GM18498 (cell line): Measurements from ENCODE around the gene TNRC18.

ENCODE experiments used
- ATAC-seq: cut with Tn5 transposase; IDR thresholded peaks from one replicate; pipeline ENCODE4 v1.9.1; 2021; ENCODE audit warnings: mild to moderate bottlenecking, moderate library complexity; ENCODE audit not compliant: unreplicated experiment

Gene TNRC18

DNA sequence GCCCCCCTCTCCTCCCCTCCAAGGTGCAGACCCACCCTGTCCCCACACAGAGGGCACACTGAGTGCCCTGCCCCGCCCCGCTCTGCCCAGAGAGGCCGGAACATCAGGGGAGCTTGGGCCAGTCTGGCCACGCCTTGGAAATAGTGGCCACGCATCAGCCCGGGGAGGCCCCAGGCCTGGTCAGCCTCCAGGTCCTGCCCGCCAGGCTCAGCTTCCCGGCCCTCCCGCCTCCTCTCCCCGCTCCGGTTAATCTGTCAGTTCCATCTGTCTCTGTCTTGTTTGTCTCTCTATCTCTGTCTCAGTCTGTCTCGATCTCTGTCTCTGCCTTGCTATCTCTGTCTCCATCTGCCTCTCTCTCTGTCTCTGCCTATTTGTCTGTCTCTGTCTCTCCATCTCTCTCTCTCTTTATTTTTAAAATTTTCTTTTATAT lies 28.9 kb upstream of the TNRC18 start:
- no peak for ATAC-seq

DNA sequence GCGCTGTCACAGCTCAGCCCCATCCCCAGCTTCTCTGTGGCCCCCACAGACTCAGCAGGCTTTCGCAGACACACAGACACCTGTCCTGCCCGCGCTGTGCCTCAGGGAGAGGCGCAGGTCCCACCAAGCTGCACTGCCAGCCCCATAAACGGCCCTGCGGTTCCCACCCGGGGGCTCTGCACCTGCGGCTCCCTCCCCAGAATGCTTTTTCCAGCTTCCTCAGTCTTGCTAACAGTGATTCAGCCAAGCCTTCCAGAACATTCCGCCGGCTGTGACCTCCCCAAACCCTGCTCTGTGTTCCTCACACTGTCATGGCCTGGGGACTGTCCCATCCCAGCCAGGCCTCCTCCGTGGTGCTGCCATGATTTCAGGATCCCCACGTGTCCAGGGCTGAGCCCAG lies 27.8 kb upstream of the TNRC18 start:
- no peak for ATAC-seq

DNA sequence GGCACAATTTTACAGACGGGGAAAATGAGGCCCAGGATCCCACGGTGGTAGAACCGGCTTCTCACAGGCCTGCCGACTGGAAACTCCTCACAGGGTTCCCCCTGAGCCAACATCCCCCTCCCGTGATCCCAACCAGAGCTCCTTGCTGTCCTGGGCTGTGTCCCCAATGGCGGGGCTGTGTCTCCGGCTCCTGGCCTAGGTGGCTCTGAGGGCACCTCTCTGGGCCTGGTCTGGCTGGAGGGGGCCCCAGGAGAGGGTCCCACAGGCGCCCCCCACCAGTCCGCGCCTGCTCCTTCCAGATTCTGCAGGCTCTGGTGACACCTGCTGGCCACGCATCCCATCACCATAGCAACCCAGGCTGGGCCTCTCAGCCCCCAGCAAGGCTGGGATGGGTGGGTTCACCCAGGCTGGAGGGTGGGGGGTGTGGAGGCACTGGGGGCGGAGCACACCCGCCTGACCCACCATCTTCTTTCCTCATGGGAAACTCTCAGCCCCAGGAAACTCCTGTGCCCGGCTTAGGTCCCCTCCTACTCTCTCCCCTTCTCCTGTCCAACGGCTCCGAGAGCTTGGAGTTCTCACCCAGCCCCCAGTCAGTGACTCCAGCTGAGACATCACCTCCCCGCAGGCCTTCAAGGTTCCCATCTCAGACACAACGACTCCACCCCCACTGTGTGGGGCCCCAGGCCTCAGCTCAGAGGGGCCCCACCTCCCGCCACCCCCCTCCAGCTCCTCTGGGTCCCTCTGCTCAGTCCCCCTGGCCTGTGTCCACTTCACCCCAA lies 27.1 kb upstream of the TNRC18 start:
- ATAC-seq = peak; percentile 55

DNA sequence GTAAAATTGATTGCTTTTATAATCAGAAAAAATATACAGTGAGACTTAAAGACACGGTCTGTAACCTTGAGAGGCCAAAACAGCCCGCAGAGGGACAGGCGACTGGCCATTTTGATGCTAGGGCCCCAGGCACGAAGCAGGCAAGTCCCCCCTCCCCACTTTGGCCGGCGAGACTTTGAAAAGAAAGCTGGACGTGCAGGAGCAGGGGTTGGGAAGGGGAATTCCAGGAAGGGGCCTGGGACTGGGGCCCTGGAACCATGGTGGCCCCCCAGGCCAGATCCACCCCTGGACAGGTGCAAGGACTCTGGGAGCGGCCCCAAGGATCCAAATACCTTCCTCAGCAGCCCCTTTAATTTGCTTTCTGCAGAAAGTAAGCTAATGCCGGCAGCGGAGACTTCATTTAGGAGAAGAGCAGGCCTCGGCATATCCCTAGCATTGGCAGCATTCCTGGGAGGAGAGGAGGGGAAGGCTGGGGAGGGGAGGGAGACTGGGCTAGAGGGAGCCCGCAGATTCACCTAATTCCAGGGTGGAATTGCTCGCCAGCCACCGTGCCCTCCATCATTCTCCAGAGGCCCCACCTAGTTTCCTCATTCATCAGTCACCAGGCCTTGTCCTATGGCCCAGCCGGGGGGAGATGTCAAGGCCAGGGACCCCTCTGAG lies 24.9 kb upstream of the TNRC18 start:
- ATAC-seq = no peak

DNA sequence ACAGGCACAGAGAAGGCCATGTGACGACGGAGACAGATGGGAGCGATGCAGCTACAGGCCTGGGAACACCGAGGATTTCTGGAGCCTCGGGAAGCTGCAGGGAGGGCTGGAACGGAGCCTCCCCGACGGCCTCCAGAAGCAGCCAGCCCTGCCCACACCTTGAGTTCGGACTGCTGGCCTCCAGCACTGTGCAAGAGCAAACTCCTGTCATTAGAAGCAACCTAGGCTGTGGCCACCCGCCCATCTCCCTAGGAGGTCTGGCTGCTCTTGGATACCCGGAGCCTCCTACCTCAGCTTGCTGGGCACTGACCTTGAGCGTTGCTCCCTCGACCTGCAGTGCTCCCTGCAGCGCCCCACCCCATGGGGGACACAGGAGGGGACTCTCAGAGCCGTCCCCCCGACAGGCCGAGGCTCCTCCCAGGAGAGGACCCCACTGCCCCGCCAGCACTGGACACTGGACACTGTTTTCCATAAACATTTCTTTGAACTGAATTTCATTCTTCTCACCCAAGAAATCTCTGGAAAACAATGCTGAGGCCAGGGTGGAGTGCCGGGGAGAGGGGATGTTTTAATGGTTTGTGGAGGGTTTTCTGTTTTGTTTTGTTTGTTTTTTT lies 22.5 kb upstream of the TNRC18 start:
- no peak for ATAC-seq

DNA sequence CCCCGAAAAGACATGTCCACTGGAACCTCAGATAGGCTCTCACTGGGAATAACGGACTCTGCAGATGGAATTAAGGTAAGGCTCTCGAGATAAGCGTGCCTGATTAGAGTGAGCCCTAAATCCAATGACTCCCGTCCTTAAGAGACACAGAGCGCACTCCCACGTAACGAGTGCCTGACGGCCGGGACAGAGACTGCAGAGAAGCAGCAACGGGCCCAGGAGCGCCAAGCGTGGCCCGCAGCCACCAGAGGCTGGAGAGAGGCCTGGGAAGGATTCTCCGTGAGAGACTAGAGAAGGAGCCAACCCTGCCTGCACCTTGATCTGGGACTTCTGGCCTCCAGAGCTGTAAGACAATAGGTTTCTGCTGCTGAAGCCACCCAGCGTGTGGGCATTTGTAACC lies 20.0 kb upstream of the TNRC18 start:
- no peak for ATAC-seq

DNA sequence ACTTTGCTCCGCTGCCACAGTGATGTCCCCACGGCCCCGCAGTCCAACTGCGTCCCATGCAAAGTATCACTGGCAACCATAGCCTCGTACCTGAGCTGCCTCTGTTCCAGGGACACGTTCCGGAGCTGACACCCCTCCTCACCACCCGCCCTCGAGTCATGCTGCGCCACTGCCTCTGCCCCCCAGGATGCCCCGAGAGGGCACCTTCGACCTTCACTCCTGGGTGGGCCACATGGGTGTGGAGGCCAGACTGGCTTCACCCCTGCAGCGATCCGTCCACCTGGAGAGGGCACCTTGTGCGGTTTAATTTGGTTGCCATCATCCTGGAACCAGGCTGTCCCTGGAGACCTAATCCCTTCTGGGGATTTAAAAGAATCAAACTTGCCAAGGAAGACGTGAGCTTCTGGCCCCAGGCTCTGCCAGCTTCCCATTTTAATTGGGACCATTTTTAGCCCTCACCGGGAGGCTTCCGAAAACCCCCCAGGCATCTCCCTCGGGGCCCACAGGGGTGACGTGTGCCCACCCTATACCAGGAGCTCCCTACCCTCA lies 19.2 kb upstream of the TNRC18 start:
- ATAC-seq = no peak

DNA sequence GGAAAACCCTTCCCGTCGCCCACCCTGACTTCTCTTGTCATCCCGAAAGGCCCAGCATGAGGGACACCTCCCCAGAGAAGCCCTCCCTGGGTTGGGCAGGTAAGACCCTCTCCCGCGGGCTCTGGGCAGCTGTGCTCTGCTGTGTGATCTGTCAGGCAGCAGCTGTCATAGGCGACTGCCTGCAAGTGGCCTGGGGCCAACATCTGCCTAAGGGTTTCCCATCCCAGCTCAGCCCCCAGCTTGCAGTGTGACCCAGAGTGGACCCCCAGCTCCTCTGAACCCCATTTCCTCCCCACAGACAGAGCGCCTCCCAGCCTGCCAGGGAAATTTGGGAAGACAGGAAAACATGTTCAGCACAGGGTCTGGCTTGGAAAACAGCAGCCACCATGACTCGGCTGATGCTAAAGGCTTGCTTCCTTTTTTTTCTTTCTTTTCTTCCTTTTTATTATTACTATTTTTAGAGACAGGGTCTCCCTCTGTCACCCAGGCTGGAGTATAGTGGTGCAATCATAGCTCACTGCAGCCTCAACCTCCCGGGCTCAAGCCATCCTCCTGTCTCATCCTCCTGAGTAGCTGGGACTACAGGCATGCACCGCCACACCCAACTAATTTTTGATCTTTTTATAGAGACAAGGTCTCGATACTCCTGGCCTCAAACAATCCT lies 18.3 kb upstream of the TNRC18 start:
- ATAC-seq = no peak

DNA sequence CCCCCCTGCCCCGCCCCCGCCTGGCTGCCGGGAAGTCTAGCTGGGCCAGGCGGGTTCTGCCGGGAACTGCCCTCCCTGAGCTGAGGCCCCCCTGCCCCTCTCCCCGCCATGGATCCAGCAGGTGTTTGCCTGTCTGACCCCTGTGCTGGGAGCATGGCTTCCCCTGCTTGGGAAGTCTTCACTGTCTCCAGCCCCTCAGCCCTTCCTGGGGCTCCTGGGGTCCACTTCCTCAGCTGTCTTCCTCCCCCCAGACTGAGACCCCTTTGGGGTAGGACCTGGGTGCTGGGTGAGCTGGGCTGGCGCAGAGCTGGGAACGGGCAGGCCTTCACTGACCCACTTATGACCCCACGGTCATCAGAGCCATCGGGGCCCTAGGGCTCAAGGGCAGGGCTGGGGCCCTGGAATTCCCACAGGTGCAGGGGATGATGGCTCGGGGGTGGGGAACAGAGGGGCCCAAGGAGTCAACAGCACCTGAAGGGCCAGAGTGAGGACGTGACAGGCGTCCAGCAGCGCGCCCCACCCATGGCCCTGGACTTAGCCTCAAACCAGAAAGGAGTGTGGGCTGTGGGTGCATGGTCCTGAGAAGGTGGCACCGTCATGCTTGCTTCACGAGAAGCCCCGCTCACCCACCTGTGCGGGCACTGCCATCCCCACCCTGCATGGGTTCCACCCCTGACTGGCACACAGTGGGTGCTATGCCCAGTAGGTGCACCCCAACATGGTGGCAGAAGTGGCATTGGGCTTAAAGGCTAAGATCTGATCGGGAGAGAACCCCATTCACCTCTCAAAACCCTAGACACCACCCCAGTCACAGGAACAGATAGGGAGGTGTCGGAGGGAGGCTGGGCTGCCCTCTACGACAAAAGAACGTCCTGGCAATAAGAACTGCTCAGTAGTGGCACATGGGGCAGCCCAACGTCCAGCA lies 16.2 kb upstream of the TNRC18 start:
- no peak for ATAC-seq

DNA sequence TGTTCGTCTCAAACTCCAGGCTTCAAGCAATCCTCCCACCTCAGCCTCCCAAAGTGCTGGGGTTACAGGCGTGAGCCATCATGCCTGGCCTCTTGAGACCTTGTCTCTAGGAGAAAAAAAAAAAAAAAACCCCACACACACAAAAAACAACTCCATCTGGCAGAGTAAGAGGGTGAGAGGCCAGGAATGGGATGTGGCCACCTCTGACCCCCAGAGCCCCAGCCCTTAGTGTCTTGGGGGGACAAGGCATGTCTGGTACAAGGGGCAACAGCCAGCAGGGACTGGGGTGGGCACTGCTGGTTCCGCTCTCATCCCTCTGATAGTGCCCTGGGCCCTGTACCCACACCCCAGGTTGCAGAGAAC lies 15.6 kb upstream of the TNRC18 start:
- ATAC-seq = no peak

DNA sequence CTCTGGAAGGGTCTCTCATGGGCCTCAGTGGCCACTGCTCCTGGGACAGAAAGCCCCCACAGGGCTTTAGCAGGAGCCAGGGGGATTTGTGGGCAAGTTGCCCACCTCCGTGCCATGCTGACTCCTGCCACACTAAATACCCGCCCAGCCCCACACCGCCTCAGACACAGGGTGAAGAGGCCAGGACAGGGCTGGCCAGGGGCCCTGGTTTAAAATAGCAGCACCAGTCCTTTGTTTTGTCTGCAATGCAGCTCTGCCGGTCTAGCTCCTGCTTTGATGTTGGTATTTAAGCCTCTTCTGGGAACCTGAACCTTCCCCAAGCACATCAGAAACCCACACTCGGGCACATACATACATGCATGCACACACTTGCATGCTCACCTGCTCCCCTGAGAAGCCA lies 14.4 kb upstream of the TNRC18 start:
- no peak for ATAC-seq

DNA sequence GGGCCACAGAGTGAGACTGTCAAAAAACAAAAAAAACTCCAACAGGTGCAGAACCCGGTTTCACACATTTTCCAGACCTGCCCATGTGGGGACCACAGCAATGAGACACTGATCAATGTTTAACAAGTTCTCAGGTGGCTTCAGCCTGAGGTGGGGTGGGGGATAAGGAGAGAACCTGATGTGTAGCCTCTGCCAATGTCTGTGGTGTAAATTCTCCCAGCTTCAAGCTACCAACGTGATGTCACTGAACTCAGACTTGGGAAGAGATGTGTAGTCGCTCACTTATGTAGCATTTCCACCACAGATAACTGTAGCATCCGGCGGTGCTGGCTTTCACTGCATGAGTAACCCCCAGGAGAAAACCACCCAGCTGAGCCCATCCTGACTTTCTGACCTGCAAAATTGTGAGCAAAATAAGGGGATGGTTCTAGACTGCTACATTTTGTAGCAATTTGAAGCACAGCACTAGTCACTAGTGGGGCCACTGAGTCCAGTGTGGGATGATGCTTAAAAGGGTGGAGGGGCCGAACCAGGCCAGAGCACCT lies 13.8 kb upstream of the TNRC18 start:
- ATAC-seq = no peak

DNA sequence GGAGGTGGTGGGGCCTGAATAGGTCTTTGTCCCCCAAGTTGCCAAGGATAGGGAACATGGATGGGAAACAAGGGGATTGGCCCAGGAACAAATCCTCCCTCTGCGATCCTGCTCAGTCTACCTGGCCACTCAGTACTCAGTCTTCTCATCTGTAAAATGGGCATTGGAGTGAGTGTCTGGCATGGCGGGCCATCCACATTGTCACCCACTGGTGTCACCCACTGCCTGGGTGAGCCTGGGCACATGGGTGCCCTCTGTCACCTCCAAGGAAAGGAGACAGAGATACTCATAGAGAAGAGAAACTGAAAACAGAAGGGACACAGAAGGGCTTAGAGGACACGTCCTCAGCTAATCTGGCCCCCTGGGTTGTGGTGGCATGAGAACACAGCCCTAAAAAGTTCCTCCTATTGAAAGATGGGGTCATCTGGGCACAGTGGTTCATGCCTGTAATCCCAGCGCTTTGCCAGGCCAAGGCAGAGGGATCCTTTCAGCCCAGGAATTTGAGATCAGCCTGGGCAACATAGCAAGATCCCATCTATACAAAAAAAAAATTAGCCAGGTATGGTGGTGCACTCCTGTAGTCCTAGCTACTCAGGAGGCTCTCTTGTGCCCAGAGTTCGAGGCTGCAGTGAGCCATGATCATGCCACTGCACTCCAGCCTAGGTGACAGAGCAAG lies 12.5 kb upstream of the TNRC18 start:
- no peak for ATAC-seq

DNA sequence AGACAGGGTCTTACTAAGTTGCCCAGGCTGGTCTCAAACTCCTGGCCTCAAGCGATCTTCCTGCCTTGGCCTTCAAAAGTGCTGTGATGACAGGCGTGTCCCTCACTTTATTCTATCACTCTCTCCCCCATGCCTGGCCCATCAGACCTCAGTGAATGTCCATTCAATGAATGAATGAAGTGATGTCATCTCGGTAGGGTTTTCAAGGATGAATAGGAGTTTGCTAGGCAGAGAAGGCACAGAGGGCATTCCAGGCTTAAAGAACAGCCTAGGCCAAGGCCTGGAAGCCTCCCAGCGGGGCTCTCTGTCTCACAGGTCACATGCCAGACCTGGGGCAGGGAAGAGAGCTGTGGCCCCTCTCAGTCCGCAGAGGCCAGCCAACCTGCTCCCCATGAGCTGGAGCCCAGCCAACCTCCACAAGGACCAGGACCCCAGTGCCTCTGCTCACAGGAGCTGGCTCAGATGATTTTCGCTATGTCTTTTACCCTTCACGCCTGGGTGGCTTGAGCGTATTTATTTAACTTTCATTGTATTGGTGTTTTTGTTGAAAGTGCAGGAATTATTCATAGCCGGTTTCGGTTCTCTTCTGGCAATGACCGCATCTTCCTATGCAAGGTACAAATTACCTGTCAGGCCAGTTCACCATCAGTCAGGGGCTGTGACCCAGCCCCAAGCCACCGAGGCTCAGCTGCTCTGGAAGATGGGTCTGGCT lies 11.8 kb upstream of the TNRC18 start:
- ATAC-seq = no peak

DNA sequence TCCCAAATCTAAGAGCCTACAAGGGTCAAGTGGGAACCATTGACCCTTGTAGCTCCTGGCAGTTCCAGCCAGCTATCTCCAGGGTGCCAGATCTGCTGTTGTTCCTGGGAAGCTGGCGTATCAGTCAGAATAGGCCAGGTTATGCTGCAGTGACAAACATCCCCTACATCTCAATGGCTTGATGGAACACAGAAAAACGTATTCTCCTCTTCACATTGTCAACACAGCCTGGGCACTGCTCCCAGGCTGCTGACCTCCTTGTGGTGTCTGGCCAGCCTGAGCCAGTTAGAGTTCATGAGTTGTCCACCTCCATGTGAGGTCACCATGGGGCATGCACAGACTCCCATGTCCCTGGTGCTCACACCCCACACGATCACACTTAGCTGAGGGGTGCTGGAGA lies 9.5 kb upstream of the TNRC18 start:
- ATAC-seq = no peak

DNA sequence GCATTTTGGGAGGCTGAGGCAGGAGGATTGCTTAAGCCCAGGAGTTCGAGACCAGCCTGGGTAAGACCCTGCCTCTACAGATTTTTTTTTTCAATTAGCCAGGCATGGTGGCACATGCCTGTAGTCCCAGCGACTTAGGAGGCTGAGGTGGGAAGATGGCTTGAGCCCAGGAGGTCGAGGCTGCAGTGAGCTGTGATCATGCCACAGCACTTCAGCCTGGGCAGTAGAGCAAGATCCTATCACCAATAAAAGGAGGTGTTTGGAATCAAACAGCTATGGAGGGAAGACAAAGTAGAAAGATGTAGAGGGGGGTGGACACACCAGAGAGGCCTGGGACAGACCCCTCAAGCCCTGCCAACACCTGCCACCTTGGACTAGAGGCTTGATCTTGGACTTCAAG lies 9.1 kb upstream of the TNRC18 start:
- ATAC-seq = no peak

DNA sequence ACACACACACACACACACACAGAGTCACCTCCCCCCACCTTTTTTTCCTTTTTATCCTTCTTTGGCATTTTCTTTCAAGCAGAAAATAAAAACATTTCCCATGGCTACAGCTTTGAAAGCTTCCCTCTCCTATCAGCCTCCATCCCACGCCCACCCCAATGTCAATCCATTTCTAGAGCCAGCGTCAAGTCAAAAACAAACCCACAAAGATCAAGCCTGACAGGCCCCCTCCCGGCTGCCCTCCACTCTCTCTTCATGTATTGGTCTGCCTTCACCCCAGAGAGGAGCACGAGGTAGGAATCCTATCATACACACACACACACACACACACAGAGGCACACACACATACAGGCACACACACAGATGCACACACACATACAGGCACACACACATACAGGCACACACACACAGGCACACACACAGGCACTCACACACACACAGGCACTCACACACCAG lies 8.0 kb upstream of the TNRC18 start:
- no peak for ATAC-seq

DNA sequence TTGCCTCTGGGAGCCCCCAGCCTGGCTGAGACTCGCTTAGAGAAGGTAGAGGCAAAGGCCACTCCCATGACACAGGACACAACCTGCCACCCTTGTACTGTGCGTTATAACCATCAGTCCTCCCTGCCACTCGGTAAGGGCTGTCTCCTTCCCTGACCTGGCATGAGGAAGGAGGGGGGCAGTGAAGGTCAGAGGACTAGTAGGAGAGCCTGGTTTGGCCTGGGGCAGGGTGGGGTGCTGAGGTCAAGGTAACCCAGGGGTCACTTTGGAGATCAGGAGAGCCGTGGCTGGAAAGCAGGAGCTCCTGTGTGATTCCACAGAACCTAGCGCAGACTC lies 6.9 kb upstream of the TNRC18 start:
- no peak for ATAC-seq
